Lower leg skin (tissue), 3 donors: Measurements from ENCODE around the gene NOD1.

Experiments
- CTCF ChIP-seq, 3 donors: fragments of 450-650 bp; IDR thresholded peaks; one replicate each; pipeline ENCODE4 v1.5.1; 2016; ENCODE audit warnings: antibody characterized with exemption in 3 of 3, mild to moderate bottlenecking in 3 of 3, moderate library complexity in 2 of 3
- POLR2A ChIP-seq, 2 donors: fragments of 450-650 bp; IDR thresholded peaks; one replicate each; pipeline ENCODE4 v1.6.1; 2016 to 2017; ENCODE audit warnings: antibody characterized with exemption in 2 of 2, mild to moderate bottlenecking in 1 of 2, moderate library complexity in 1 of 2

GRCh38 chr7:30511494-30511893, 32.9 kb upstream of the NOD1 start:
- TF ChIP-seq CTCF (IDR thresholded peaks at IDR 0.05) = no peak
- no peak for TF ChIP-seq POLR2A (IDR thresholded peaks at IDR 0.05)
